A549 treated with dexamethasone at 1 μM for 4 hours (cell line): Measurements from ENCODE around the gene NT5DC3. TPM values are rescaled to one million over a fixed set of nuclear protein-coding genes. Genes with fewer than 3 reads are reported as not detected.

ENCODE experiments used
- total RNA-seq: library from RNA; stranded (reverse); fragments of 200-300 nt; extraction: Qiagen RNA extraction; gene quantifications from 5 replicates; pipeline ENCODE4 v1.2.3, GENCODE V29; 2022

NT5DC3 gene
- 28.8 to 41.4 TPM (median 32.8 TPM) in 5 replicates for total RNA-seq

GRCh38 chr12:103840876-103841689 is at the start of gene NT5DC3:
TSS of gene NT5DC3 (minus strand) at chr12:103841234. CDS start at chr12:103841156, 78 bp downstream.

Other genes starting within 250 kb of the NT5DC3 start
- 566 to 645 TPM (median 619 TPM) in 5 replicates for gene HSP90B1, start 89.2 kb upstream of the NT5DC3 start, total RNA-seq
- gene TDG, start 124.6 kb upstream of the NT5DC3 start, total RNA-seq, result 25.2 to 28.5 TPM (median 27.3 TPM) in 5 replicates
- gene GLT8D2, start 209.0 kb upstream of the NT5DC3 start, total RNA-seq, result 0.16 to 0.29 TPM (median 0.28 TPM) in 5 replicates
- 4.2 to 6.3 TPM (median 6.0 TPM) in 5 replicates for gene HCFC2, start 223.3 kb upstream of the NT5DC3 start, total RNA-seq